Keratinocyte (primary cell): ENCODE results near the gene ZFR2.

Experiments used
- EZH2 ChIP-seq: IDR thresholded peaks from one replicate; pipeline ENCODE4 v1.6.1; 2012; ENCODE audit warnings: inconsistent platforms, mild to moderate bottlenecking, low read length, moderate library complexity
- TF ChIP-seq, protein P1 (sequence below), 3 experiments: IDR thresholded peaks in 1 of 3; conservative IDR thresholded peaks in 1 of 3; optimal IDR thresholded peaks in 1 of 3; 2 replicates in 2 of 3; 3 replicates in 1 of 3; pipeline versions ENCODE3 to v1.5.1; 2011; ENCODE audit warnings: low read length in 3 of 3, mild to moderate bottlenecking in 3 of 3, moderate library complexity in 2 of 3, control low read depth in 1 of 3, inconsistent platforms in 1 of 3; ENCODE audit not compliant: insufficient read depth in 2 of 3; ENCODE audit errors: extremely low read depth in 1 of 3

GRCh38 chr19:3803114-3803888, 65.5 kb downstream of the ZFR2 start:
- TF ChIP-seq, protein P1, sequence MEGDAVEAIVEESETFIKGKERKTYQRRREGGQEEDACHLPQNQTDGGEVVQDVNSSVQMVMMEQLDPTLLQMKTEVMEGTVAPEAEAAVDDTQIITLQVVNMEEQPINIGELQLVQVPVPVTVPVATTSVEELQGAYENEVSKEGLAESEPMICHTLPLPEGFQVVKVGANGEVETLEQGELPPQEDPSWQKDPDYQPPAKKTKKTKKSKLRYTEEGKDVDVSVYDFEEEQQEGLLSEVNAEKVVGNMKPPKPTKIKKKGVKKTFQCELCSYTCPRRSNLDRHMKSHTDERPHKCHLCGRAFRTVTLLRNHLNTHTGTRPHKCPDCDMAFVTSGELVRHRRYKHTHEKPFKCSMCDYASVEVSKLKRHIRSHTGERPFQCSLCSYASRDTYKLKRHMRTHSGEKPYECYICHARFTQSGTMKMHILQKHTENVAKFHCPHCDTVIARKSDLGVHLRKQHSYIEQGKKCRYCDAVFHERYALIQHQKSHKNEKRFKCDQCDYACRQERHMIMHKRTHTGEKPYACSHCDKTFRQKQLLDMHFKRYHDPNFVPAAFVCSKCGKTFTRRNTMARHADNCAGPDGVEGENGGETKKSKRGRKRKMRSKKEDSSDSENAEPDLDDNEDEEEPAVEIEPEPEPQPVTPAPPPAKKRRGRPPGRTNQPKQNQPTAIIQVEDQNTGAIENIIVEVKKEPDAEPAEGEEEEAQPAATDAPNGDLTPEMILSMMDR (optimal IDR thresholded peaks at IDR 0.05 in 1 of 3, IDR thresholded peaks at IDR 0.05 in 1 of 3, conservative IDR thresholded peaks at IDR 0.05 in 1 of 3; ENCODE audit: extremely low read depth in 1 of 3, insufficient read depth in 2 of 3, low read length in 3 of 3), result no peak
- TF ChIP-seq EZH2, result no peak
